ENCODE results near the gene LCK.

LCK gene

DNA sequence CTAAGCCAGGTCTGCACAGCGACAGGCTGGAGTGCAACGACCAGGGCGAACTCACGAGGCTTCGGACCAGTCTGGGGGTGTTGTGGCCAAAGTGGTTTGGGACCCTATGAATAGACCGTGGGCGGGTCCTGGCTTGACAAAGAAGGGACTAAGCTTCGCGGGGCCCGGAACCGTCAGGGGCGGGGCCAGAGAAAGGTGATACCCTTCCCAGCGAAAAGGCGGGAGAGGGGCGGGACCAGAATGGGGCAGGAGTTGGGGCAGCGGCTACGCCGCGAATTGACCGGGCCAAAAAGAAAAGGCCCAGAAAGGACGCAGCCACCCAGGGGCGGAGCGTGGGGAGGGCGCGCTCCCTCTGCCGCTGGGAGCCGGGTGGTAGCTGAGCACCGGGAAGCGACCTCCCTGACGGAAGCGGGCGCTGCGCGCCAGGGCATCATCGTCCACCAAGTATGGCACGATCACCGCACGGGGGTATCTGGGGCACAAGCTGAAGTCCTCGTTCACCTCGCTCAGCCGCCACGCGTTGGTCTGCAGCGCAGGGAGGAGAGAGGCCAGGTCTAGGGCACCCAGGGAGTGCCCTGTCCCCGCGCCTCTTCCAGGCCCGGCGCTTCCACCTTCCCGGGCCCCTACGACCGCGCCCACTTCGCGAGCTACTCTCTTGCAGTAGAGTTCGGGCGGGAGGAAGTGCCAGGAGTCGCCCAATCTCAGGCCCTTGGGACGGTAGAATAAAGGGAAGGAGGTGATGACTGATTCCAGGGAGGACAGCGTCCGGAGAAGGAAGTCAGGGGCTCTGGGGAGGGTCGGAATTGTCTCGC lies 10.7 kb upstream of the LCK start:
- H3K36me3 ChIP-seq (ENCODE audit: control insufficient read depth, insufficient read depth, low read length): no peaks in the 10 kb centered on the region
- 0 to 1% methylated on average over 45 to 52 of the region's 62 CpGs for WGBS, 2 experiments (ENCODE audit: insufficient coverage in 2 of 2)
- H3K4me1 ChIP-seq (ENCODE audit: control insufficient read depth, insufficient read depth, low read length, poor library complexity, severe bottlenecking): peaks cover 13% of the 10 kb centered on the region
- peak overlapping the region; percentile 23 for H3K27ac ChIP-seq (ENCODE audit: low read depth, low read length, severe bottlenecking)
- no peaks in the 10 kb centered on the region for H3K9me3 ChIP-seq (ENCODE audit: control insufficient read depth, low read length)
- H3K4me3 ChIP-seq (ENCODE audit: extremely low read depth, insufficient read depth, low read length, poor library complexity, severe bottlenecking): peak overlapping the region; percentile 51

DNA sequence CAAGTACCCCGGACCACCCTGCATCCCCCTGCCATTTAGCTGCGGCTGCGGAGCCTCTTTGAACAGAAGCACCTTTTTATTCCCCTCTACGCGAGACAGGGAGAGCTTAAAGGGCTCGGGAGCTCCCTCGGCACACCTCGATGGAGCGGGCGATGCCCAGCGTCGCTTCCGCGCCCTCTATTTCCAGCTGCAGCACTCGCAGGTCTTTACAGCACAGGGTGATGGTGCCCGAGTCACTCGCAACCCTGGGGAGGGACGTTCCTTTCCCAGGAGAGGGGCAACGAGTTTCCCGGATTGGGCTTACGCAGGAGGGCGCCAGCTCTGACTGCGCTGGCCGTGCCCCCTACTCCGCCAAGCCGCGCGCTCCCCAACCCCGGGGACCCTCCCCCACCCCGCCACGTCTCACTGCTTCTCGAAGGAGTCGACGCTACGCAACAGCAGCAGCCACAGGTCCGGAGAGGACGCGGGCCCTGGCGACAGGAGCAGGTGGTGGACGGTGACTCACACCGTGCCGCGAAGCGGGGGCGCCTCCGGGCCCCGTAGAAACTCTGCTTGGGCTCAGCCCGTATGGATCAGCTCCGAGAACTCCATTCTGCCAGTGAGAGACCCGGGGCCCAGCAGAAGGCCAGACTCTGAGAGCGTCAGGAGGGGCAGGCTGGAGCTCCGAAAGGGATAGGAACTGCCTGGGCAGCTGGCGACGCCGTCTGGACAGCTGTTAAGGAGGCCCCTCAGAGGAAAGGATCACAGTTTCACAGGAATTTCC lies 9.9 kb upstream of the LCK start:
- no peaks in the 10 kb centered on the region for H3K36me3 ChIP-seq (ENCODE audit: control insufficient read depth, insufficient read depth, low read length)
- 0 to 1% methylated on average over 40 to 48 of the region's 55 CpGs for WGBS, 2 experiments (ENCODE audit: insufficient coverage in 2 of 2)
- H3K9me3 ChIP-seq (ENCODE audit: control insufficient read depth, low read length): no peaks in the 10 kb centered on the region
- H3K4me3 ChIP-seq (ENCODE audit: extremely low read depth, insufficient read depth, low read length, poor library complexity, severe bottlenecking): peak overlapping the region; percentile 51
- H3K27ac ChIP-seq (ENCODE audit: low read depth, low read length, severe bottlenecking): peak overlapping the region; percentile 29
- H3K4me1 ChIP-seq (ENCODE audit: control insufficient read depth, insufficient read depth, low read length, poor library complexity, severe bottlenecking): peaks cover 13% of the 10 kb centered on the region

DNA sequence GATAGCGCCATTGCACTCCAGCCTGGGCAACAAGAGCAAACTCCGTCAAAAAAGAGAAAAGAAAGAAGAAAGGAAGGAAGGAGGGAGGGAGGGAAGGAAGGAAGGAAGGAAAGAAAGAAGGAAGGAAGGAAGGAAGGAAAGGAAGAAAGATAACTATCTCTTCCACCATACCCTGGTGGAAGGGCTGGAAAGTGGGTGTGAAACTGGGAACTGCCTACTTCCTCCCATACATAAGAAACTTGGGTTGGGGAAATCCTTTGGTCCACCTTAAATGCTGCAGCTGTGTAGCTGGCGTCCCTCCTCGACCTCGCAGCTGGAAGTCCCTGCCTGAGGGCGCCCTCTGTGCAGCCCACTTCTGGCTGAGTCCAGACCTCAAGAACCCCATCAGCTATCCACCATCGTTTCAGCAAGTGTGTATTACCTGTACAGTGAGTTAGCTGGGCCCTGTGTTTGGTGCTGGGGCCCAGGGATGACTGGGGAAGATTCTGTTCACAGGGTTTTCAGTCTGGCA lies 8.7 kb upstream of the LCK start:
- H3K27ac ChIP-seq (ENCODE audit: low read depth, low read length, severe bottlenecking): no peak overlapping the region
- H3K36me3 ChIP-seq (ENCODE audit: control insufficient read depth, insufficient read depth, low read length): no peaks in the 10 kb centered on the region
- H3K4me3 ChIP-seq (ENCODE audit: extremely low read depth, insufficient read depth, low read length, poor library complexity, severe bottlenecking): no peak overlapping the region
- no peaks in the 10 kb centered on the region for H3K9me3 ChIP-seq (ENCODE audit: control insufficient read depth, low read length)
- H3K4me1 ChIP-seq (ENCODE audit: control insufficient read depth, insufficient read depth, low read length, poor library complexity, severe bottlenecking): peaks cover 13% of the 10 kb centered on the region
- 51 to 100% methylated on average over 2 to 5 of the region's 7 CpGs for WGBS, 2 experiments (ENCODE audit: insufficient coverage in 2 of 2)

DNA sequence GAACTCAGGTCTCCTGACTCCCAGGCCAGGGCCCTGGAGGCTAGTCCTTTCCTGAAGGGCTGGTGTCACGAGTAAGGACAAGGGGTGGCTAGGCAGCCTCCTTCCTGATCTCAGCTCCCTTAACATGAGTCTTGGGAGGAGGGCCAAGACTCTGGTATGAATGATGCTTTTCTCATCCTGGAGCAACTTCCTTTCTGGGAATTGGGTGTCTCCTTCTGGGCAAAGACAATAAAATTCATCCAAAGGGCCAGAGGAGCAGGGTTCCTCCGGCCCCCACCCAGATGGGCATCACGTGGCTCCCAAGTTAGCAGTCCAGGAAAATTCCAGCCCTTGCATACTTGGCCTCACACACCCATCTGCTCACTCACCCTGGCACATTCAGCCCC lies 4.2 kb upstream of the LCK start, which contains the start of gene FAM167B:
TSS of gene FAM167B (plus strand) at position 335 of the 386 bp plus-strand sequence. CDS start 200 bp downstream, outside the sequence.
- WGBS, 2 experiments (ENCODE audit: insufficient coverage in 2 of 2): 60 to 89% methylated on average over 1 of the region's 3 CpGs
- H3K4me1 ChIP-seq (ENCODE audit: control insufficient read depth, insufficient read depth, low read length, poor library complexity, severe bottlenecking): peaks cover 18% of the 10 kb centered on the region
- H3K27ac ChIP-seq (ENCODE audit: low read depth, low read length, severe bottlenecking): no peak within 1 kb of the TSS
- H3K4me3 ChIP-seq (ENCODE audit: extremely low read depth, insufficient read depth, low read length, poor library complexity, severe bottlenecking): no peak within 1 kb of the TSS
- H3K9me3 ChIP-seq (ENCODE audit: control insufficient read depth, low read length): no peaks in the 10 kb centered on the region
- H3K36me3 ChIP-seq (ENCODE audit: control insufficient read depth, insufficient read depth, low read length): no peaks in the 10 kb centered on the region

DNA sequence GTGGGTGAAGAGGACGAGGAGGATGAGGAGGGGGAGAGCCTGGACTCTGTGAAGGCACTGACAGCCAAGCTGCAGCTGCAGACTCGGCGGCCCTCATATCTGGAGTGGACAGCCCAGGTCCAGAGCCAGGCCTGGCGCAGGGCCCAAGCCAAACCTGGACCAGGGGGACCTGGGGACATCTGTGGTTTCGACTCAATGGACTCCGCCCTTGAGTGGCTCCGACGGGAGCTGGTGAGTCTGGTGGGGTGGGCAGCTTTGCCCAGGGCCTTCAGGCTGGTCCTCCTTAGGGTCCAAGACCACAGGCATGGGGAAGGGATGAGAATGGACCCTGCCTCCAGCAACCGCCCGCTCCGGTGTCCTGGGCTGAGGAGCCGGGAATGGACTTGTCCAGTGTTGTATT lies 3.6 kb upstream of the LCK start:
- Histone ChIP-seq H3K4me1 (ENCODE audit: control insufficient read depth, insufficient read depth, low read length, poor library complexity, severe bottlenecking) (peaks cover 16% of the 10 kb centered on the region), H3K36me3 (ENCODE audit: control insufficient read depth, insufficient read depth, low read length) (no peaks in the 10 kb centered on the region), H3K4me3 (ENCODE audit: extremely low read depth, insufficient read depth, low read length, poor library complexity, severe bottlenecking) (no peak overlapping the region), H3K9me3 (ENCODE audit: control insufficient read depth, low read length) (no peaks in the 10 kb centered on the region), H3K27ac (ENCODE audit: low read depth, low read length, severe bottlenecking) (no peak overlapping the region)
- WGBS, 2 experiments (ENCODE audit: insufficient coverage in 2 of 2): 97% methylated on average over 6 to 11 of the region's 12 CpGs

DNA sequence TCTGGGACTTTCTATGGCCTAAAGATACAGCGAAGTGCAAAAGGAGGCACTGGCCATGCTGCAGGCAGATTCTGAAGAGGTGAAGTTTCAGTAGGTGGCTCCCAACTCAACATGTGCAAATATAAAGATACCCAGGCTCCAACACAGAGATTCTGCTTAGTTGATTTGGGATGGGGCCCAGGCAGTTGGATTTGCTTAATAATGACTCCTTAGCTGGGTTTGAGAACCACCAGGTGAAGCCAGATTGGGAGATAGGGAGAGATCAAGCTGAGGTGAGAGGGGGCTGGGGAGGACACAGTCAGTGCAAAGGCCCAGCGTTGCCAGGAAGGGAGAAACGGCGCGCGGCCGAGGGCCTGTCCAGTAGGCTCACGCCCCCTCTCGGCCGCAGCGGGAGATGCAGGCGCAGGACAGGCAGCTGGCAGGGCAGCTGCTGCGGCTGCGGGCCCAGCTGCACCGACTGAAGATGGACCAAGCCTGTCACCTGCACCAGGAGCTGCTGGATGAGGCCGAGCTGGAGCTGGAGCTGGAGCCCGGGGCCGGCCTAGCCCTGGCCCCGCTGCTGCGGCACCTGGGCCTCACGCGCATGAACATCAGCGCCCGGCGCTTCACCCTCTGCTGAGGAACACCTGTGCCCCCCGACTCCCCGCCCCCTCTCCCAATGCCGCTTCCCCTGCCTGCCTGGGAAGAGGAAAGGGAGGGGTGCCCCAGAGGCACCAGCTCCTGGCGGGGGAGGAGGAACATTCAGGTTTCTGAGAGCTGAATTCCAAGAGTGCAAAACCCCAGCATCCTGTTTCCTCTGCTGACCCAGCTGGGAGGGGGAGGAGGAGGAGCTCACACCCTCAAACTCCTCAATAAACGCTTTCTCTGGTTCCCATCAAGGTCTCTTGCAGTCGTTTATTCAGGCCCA lies 2.8 kb upstream of the LCK start:
- no peaks in the 10 kb centered on the region for H3K9me3 ChIP-seq (ENCODE audit: control insufficient read depth, low read length)
- H3K27ac ChIP-seq (ENCODE audit: low read depth, low read length, severe bottlenecking): no peak overlapping the region
- H3K36me3 ChIP-seq (ENCODE audit: control insufficient read depth, insufficient read depth, low read length): no peaks in the 10 kb centered on the region
- peak overlapping the region; percentile 5 for H3K4me3 ChIP-seq (ENCODE audit: extremely low read depth, insufficient read depth, low read length, poor library complexity, severe bottlenecking)
- 8% methylated on average over 24 to 25 of the region's 31 CpGs for WGBS, 2 experiments (ENCODE audit: insufficient coverage in 2 of 2)
- peaks cover 14% of the 10 kb centered on the region for H3K4me1 ChIP-seq (ENCODE audit: control insufficient read depth, insufficient read depth, low read length, poor library complexity, severe bottlenecking)

DNA sequence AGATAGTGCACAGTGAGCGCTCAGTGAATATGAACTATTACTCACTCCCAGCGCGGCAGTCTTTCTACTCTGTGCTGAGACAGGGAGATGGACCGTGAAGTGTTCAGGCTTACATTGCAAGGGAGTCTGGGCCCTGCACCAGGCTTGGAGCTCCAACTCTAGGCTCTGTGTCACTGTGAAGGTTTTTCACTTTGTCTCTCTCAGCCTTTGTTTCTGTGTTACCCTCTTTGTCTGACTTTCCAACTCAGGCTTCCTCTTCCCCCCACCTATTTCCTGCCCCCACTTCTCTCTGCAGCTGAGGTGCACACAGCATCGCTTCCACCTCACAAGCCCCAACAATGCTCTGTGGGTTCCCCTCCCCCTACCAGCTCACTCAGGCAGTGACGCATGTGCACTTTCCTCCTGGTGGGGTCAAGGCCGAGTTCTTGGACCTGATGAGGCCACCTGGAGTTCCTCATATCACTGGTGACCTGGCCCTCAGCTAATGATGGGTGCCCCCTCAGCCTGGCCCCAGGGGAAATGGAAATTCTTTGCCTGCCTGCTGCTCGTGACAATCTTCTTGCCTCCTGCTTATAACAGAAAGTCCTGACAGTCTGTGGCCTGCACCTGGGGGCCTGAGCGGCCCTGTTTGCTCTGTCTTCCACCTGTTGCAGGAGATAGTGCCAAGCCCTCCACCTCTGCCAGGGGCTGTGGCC lies 1.1 kb upstream of the LCK start:
- Histone ChIP-seq H3K27ac (ENCODE audit: low read depth, low read length, severe bottlenecking) (peak overlapping the region; percentile 71), H3K4me1 (ENCODE audit: control insufficient read depth, insufficient read depth, low read length, poor library complexity, severe bottlenecking) (peaks cover 14% of the 10 kb centered on the region), H3K4me3 (ENCODE audit: extremely low read depth, insufficient read depth, low read length, poor library complexity, severe bottlenecking) (no peak overlapping the region), H3K9me3 (ENCODE audit: control insufficient read depth, low read length) (no peaks in the 10 kb centered on the region), H3K36me3 (ENCODE audit: control insufficient read depth, insufficient read depth, low read length) (no peaks in the 10 kb centered on the region)
- 83% methylated on average over 8 to 9 of the region's 9 CpGs for WGBS, 2 experiments (ENCODE audit: insufficient coverage in 2 of 2)

DNA sequence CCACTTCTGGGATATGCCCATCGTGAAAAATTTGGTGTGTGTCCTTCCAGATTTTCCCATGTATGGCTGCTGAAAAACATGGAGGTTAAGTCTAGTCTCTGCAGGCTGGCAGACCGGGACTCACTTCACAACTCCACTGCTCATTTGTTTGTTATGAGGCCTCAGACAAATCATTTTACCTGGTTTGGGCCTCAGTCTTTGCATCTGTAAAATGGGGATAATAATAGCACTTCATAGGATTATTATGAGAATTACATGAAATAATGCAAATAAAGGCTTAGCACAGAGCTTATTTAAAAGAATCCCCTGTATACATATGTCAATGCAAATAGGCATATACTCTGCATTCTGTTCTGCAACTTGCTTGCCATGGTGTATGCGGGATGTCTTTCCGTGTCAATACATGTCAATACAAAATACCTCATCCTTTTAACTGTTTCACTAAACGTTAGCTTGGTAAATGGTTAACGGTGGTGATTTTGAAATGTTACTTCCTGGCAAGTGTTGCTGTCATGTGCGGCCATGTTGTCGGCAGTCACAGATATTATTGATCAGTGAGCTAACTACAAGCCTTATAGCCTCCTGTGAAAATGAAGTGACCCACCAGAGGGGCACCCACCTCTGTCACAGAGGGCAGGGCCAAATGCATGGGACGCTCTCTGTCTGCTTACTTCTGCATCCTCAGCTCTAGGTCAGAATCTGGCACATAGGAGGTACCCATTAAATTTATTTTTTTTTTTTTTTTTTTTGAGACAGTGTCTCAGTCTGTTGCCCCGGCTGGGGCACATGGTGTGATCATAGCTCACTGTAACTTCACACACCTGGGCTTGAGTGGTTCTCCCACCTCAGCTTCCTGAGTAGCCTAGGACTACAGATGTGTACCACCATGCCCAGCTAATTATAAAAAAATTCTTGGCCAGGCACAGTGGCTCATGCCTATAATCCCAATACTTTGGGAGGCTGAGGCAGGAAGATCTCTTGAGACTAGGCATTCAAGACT lies 4.3 kb downstream of the LCK start:
- Histone ChIP-seq H3K4me1 (ENCODE audit: control insufficient read depth, insufficient read depth, low read length, poor library complexity, severe bottlenecking) (no peaks in the 10 kb centered on the region), H3K4me3 (ENCODE audit: extremely low read depth, insufficient read depth, low read length, poor library complexity, severe bottlenecking) (no peak overlapping the region), H3K9me3 (ENCODE audit: control insufficient read depth, low read length) (no peaks in the 10 kb centered on the region), H3K27ac (ENCODE audit: low read depth, low read length, severe bottlenecking) (no peak overlapping the region), H3K36me3 (ENCODE audit: control insufficient read depth, insufficient read depth, low read length) (no peaks in the 10 kb centered on the region)
- WGBS, 2 experiments (ENCODE audit: insufficient coverage in 2 of 2): 91 to 97% methylated on average over 7 to 8 of the region's 10 CpGs

DNA sequence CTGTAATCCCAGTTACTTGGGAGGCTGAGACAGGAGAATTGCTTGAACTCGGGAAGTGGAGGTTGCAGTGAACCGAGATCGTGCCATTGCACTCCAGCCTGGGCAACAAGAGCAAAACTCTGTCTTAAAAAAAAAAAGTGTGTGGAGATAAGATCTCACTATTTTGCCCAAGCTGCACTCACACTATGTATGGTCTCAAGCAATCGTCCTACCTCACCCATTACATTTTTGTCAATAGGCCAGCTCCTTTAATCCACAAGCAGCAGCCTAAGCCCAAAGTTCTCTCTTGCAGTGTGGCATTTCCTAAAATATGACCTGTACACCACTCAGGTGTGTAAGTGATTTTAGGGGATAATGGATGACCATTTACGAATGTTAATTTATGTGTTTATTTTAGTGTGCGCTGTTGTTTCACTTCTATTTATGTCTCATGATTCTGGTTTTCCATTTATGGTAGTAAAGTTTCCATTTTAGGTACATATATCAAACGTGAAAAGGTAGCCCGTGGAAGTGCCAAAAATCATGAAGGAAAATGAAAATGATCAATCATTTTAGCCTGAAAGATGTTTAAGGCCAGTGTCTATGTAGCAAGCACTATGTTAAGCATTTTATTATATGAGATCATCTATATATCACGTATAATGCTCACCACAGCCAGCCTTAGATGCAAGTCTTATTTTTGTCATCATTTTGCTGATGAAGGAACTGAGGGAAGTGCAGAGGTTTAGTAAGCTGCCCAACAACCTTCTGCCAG lies 5.6 kb downstream of the LCK start:
- Histone ChIP-seq H3K4me3 (ENCODE audit: extremely low read depth, insufficient read depth, low read length, poor library complexity, severe bottlenecking) (no peak overlapping the region), H3K27ac (ENCODE audit: low read depth, low read length, severe bottlenecking) (no peak overlapping the region), H3K4me1 (ENCODE audit: control insufficient read depth, insufficient read depth, low read length, poor library complexity, severe bottlenecking) (no peaks in the 10 kb centered on the region), H3K9me3 (ENCODE audit: control insufficient read depth, low read length) (no peaks in the 10 kb centered on the region), H3K36me3 (ENCODE audit: control insufficient read depth, insufficient read depth, low read length) (no peaks in the 10 kb centered on the region)
- 88 to 94% methylated on average over 5 to 6 of the region's 9 CpGs for WGBS, 2 experiments (ENCODE audit: insufficient coverage in 2 of 2)
